GM21737 (cell line): ENCODE results near the gene HAUS1.
"Not testable (repeated sequence)": the region's sequence is repeated elsewhere in the genome, so short reads cannot be mapped to it uniquely, and the experiment has no call there.

ENCODE experiments used
- ATAC-seq: cut with Tn5 transposase; IDR thresholded peaks from one replicate; pipeline ENCODE4 v1.9.1; 2021; ENCODE audit warnings: mild to moderate bottlenecking, moderate library complexity; ENCODE audit not compliant: unreplicated experiment

The HAUS1 gene

DNA sequence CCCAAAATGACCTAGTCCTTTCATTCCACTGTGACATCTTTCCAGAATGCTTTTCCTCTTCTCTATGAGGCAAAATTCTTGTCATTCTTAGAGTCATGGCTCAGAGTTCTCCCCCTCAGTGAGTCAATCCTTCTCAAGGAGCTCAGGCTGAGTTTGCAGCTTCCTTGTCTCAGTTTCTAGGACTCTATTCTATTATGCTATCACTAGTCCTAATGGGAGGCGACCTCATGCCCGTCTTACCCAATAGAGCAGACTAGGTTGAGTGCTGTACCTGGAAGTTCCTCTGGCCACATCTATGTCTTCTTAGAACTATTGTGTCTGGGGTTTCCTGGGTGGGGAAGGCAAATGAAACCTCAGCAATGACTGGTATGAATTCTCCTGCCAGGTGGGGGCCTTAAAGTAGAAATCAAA, 51.5 kb downstream of the HAUS1 start:
- ATAC-seq = no peak

DNA sequence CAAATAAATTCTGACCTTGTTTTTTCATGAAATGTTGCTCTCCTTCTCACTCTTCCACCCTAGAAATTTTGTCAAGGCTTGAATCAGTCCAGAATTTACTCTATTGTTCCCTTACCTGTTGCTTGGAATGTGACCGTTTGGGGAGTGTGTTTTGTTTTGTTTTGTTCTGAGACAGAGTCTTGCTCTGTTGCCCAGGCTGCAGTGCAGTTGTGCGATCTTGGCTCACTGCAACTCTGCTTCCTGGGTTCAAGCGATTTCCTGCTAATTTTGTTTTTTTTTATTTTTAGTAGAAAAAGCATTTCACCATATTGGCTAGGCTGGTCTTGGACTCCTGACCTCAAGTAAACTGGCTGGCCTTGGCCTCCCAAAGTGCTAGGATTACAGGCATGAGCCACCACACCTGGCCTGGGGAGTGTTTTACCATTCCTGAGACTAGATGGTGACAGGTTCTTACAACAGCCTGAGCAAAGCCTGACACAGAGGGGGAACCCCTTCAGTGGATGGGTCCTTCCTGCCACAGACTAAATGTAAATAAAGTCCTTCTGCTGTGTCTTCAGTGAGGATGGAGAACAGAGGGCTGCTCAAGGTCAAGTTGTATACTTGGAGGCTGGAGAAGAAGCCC, 52.0 kb downstream of the HAUS1 start:
- ATAC-seq = no peak

DNA sequence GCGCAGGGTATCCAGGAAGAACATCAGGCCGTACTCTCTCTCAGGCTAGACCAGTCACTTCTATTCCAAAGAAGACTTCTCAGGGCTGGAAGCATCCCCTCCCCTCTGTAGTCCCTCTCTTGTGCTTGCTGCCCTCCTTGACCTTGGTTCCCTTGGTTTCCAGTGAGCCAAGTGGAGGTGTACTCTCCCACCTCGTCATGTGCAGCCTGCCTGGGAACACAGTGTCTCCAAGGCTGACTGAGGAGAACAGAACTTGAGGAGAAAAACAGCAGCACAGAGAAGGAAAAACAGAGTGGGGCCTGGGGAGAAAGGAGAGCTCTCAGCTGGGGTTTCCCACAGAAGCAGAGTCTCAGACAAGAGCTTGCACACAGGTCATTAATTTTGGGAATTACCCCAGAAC, 52.7 kb downstream of the HAUS1 start:
- no peak for ATAC-seq

DNA sequence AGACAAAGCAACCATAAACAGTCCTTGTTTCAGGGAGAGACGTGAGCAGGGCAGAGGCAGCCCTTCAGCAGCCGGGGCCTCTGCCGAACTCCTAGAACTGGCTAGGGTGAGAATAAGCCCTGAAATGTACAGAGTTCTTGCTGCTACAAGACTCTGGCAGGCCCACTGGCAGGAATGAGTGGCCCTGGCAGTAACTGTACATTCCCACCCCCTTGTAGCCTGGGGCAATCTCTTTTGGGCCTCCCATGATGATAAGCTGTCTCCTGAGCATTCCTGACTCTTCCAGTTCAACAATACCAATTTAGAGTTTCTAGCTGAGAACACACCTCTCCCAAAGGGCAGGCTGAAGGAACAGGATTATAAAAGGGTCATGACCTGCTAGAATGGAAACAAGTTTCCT, 54.3 kb downstream of the HAUS1 start:
- ATAC-seq = no peak

DNA sequence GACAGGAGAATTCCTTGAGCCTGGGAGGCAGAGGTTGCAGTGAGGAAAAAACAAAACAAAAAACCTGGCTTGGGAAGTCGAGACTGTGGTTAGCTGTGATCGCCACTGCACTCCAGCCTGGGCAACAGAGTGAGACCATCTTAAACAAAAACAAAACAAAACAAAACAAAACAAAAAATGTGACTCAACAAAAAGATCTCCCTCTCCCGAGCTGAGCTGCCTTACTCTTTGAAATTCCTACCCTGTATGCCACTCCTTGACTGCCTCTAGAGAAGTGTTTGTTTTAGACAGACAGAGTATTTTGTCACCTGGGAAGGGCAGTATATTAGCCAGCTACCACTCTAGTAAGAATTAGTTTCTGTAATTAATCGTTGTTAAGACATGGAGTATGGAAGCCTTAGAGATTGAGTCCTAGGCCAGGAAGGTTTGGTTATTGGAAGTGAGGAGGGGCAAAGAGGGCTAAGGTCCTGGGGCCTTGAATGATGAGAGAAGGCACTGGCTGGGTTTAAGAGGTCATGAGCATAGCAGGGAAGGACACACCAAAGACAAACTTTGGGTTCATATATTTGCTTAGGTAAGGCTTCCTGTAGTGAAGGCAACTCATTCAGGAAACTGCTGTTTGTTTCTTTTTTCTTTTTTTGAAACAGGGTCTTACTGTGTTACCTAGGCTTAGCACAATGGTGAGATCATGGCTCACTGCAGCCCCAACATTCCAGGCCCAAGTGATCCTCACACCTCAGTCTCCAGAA, 56.0 kb downstream of the HAUS1 start:
- ATAC-seq = no peak

GRCh38 chr18:46160840-46161239, 56.7 kb downstream of the HAUS1 start:
- ATAC-seq = not testable (repeated sequence)

DNA sequence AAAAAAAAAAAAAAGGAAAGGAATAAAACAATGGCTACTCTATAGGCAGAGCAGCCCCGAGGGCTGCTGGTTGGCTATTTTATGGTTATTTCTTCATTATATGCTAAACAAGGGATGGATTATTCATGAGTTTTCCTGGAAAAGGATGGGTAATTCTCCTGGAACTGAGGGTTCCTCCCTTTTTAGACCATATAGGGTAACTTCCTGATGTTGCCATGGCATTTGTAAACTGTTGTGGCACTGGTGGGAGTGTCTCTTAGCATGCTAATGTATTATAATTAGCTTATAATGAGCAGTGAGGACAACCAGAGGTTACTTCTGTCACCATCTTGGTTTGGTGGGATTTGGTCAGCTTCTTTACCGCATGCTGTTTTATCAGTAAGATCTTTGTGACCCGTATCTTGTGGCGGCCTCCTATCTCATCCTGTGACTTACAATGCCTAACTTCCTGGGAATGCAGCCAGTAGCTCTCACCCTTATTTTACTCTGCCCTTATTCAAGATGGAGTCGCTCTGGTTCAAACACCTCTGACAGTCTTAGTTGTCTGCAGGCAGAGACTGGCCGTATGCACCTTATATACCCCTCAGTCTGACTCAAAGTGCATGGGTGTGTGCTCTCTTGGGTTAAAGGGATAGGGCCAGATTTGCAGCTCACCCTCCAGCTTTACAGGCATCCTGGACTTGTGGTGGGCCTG, 57.7 kb downstream of the HAUS1 start:
- no peak for ATAC-seq

- no peak for ATAC-seq
These were observed 58.9 kb downstream of the HAUS1 start for GRCh38 chr18:46163091-46163490.

DNA sequence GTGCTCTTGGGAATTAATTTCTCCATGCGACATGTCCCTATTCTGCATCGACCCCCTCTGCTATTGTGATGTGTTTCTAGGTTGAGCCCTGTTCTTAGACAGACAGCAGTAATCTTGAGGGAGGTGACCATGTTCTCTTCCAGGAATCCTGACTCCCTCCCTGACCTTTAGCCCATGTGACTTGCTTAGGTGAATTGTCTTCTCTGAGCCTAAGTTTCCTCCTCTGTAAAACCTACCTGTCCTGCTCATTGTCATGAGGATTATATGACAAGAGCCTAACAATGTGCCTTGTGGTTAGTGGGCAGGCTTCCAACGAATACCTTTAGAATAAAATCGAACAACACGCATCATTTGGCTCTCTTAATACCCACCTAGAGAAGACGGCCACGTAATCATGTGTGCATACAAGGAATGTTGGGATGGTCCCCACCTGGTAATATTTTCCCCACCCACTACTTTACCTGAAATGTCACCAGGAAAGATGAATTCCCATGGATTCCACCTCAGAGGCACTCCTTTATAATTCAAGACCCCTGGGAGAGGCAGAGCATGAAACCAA, 59.8 kb downstream of the HAUS1 start:
- no peak for ATAC-seq

- not testable (repeated sequence) for ATAC-seq
These were observed 60.3 kb downstream of the HAUS1 start for GRCh38 chr18:46164502-46164901.

- no peak for ATAC-seq
These were observed 60.7 kb downstream of the HAUS1 start for GRCh38 chr18:46164920-46165319.

DNA sequence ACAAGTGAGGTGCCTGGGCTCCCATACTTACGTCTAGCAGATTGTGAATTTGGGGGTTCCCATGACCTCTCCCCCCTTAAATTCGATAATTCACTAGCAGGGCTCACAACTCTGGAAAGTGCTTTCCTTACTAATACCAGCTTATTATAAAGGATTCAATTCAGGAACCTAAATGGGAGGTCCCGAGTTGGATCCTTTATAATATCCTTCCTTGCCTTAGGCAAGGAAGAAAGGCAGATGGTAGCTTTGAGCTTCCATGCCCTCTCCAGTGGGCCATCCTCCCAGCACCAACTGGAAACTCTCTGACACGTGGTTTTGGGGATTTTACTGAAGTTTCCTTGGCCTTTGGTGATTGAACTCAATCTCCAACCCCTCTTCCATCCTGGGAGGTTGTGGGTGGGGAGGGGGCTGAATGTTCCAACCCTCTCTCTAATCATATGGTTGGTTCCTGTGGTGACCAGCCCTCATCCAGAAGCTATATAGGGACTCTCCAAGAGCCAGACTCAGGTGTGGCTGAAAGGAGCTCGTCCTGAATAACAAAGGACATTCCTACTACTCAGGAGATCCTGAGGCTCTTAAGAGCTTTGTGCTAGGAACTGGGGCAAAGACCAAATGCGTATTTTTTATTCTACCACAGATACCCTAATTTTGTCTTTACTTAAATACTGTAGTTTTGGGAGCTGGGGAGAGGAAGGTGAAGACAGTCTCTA, 62.2 kb downstream of the HAUS1 start:
- no peak for ATAC-seq

DNA sequence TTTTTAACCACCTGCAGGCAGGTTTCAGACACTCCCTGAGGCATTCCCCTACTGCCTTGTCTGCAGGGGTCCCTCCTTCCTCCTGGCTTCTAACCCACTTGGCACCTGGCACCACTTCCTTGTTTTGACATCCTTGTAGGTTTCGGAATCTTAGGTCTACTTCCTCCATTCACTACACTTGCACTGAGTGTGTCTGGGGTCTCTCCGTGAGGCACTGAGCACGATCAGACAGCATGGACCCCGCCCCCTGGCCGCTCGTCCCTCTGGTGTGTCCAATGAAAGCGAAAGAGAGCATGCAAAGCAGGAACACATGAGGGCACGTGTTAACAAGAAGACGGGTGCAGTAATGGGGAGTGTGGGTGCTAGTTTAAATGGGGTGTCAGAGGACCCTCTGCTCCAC, 63.8 kb downstream of the HAUS1 start:
- ATAC-seq = peak; percentile 93

- no peak for ATAC-seq
These were observed 65.3 kb downstream of the HAUS1 start for GRCh38 chr18:46169464-46169941.

GRCh38 chr18:46171331-46171730, 67.1 kb downstream of the HAUS1 start:
- no peak for ATAC-seq

GRCh38 chr18:46173393-46174341, 69.5 kb downstream of the HAUS1 start:
- ATAC-seq = peak; percentile 80

DNA sequence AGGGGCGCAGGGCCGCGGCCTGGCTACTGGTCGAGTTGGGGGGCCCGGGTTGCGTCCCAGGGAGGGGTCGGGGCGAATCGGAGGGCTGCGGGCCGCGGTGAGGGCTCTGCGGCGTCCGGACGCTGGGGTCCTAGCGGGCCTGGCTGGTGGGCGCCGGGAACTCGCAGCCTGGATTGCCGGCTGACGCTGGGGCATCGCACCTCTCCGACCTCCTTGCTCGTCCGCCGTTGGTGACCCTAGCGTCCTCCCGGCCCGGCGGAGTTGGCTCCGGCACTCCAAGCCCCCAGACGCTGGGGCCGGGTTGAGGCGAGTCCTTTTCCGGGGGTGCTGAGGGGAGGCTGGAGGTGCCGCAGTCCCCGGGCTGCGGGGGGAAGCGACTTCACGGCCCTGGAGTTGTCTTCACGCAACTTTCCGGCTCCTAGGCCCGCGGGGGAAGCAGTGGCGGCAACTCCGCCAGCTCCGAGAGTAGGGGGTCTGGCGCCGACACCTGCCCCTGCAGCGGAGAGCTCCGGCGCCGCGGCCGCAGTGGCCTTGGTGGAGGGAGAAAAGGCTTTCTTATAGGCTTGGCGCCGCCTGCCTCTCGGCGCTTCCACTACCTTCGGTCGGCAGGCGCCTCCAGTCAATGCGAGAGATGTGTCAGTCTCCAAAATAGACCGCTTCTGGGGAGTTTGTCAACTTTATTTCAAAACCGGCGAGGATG, 70.3 kb downstream of the HAUS1 start:
- ATAC-seq = peak; percentile 20

DNA sequence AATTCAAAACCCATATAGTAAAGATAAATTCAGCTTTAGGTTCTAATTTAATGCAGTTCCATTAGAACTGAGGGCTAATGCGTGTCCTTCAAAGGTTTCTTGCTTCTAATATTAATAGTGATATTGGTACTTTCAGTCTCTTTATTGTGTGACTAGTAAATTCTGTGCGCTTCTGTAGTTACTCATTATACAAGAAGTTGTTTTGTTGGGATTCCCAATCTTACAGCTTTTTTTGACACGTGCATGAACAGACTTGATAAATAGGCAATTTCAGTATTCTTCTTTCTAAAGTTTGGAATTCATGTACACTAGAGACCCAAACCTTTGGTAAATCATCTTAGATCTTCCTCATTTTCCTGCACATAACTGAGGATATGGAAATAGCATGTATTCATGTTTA, 71.8 kb downstream of the HAUS1 start:
- no peak for ATAC-seq
